ENCODE measurements around the gene NFATC1. TPM values are rescaled to one million over a fixed set of nuclear protein-coding genes. Genes with fewer than 3 reads are reported as not detected.

The NFATC1 gene
- total and polyA plus RNA-seq, 2 experiments from 2014 or later: 7.5 to 9.8 TPM

DNA sequence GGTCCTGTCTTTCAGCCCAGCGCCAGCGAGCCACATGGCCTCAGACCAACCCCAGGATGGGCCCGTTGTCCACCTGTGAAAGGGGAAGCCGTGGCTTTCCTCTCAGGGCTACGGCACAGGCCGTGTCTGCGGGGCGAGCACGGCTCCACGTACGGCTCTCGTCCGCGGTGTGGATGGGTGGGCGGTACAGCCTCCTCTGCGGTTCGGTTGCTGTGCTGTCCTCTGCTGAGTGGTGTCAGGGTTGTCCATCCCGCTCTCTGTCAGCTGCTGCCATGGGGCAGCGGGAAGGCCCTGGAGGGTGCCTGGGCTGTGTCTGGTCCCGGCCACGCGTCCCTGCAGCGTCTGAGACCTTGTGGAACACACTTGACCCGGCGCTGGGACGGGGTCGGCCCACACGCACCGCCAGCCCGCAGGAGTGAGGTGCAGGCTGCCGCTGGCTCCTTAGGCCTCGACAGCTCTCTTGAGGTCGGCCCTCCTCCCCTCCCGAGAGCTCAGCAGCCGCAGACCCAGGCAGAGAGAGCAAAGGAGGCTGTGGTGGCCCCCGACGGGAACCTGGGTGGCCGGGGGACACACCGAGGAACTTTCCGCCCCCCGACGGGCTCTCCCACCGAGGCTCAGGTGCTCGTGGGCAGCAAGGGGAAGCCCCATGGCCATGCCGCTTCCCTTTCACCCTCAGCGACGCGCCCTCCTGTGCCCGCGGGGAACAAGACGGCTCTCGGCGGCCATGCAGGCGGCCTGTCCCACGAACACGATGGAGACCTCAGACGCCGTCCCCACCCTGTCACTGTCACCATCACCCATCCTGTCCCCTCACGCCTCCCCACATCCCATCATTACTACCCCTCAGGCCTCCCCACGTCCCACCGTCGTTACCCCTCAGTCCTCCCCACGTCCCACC lies 128.7 kb downstream of the NFATC1 start:
- H3F3A ChIP-seq (ENCODE audit: insufficient read depth): no peaks in the 10 kb centered on the region
- in situ Hi-C loops (cut with MboI): no loop called here
- no peak overlapping the region for H2AFZ ChIP-seq
- H3K9me2 ChIP-seq (ENCODE audit: insufficient read depth): no peaks in the 10 kb centered on the region
- 97% methylated on average over 36 to 63 of the region's 63 CpGs for WGBS, 2 experiments (ENCODE audit: low coverage in 1 of 2, low lambda C conversion rate in 2 of 2, missing lambda C conversion rate in 2 of 2)
- no peak overlapping the region for H3K4me3 ChIP-seq
- no peak overlapping the region for H3K4me2 ChIP-seq (ENCODE audit: unreplicated experiment)
- H3K4me1 ChIP-seq (ENCODE audit: insufficient read depth): no peaks in the 10 kb centered on the region
- H3K36me3 ChIP-seq (ENCODE audit: low read depth): no peaks in the 10 kb centered on the region
- no peak overlapping the region for H3K9ac ChIP-seq
- TF ChIP-seq EZH2 (IDR thresholded peaks at IDR 0.05; ENCODE audit: insufficient read depth, poor library complexity, severe bottlenecking): no peak
- TF ChIP-seq EZH2phosphoT487 (IDR thresholded peaks at IDR 0.05; ENCODE audit: insufficient read depth, low read depth): no peak
- no peaks in the 10 kb centered on the region for H3K79me2 ChIP-seq (ENCODE audit: insufficient read depth)
- no peaks in the 10 kb centered on the region for H3K27me3 ChIP-seq (replicated peaks; ENCODE audit: insufficient read depth)
- no peaks in the 10 kb centered on the region for H3K9me3 ChIP-seq (ENCODE audit: low read depth)
- no peaks in the 10 kb centered on the region for H4K20me1 ChIP-seq (ENCODE audit: insufficient read depth)
- H3K27ac ChIP-seq: no peak overlapping the region
- DNase-seq: no peak

- Histone ChIP-seq H3K79me2 (ENCODE audit: insufficient read depth) (no peaks in the 10 kb centered on the region), H3K4me2 (ENCODE audit: unreplicated experiment) (peak overlapping the region; percentile 32), H3K27ac (no peak overlapping the region), H2AFZ (peak overlapping the region; percentile 57), H3K36me3 (ENCODE audit: low read depth) (no peaks in the 10 kb centered on the region), H3K4me1 (ENCODE audit: insufficient read depth) (no peaks in the 10 kb centered on the region), H3K9ac (peak overlapping the region; percentile 30), H3K4me3 (peak overlapping the region; percentile 39; the same call in 1 of the 2 replicates), H4K20me1 (ENCODE audit: insufficient read depth) (no peaks in the 10 kb centered on the region), H3K9me3 (ENCODE audit: low read depth) (no peaks in the 10 kb centered on the region), H3K9me2 (ENCODE audit: insufficient read depth) (no peaks in the 10 kb centered on the region), H3K27me3 (replicated peaks; ENCODE audit: insufficient read depth) (no peaks in the 10 kb centered on the region), H3F3A (ENCODE audit: insufficient read depth) (no peaks in the 10 kb centered on the region)
- 19 to 21% methylated on average over 33 to 36 of the region's 39 CpGs for WGBS, 2 experiments (ENCODE audit: low coverage in 1 of 2, low lambda C conversion rate in 2 of 2, missing lambda C conversion rate in 2 of 2)
- in situ Hi-C loops (cut with MboI): no loop called here
- peak; percentile 81 for DNase-seq
- TF ChIP-seq EZH2 (IDR thresholded peaks at IDR 0.05; ENCODE audit: insufficient read depth, poor library complexity, severe bottlenecking): no peak
- TF ChIP-seq EZH2phosphoT487 (IDR thresholded peaks at IDR 0.05; ENCODE audit: insufficient read depth, low read depth): no peak
Observed at GRCh38 chr18:79525556-79526467, 130.1 kb downstream of the NFATC1 start.

- no peaks in the 10 kb centered on the region for H3K9me3 ChIP-seq (ENCODE audit: low read depth)
- H3K79me2 ChIP-seq (ENCODE audit: insufficient read depth): no peaks in the 10 kb centered on the region
- H2AFZ ChIP-seq: peak overlapping the region; percentile 57
- H3K27me3 ChIP-seq (replicated peaks; ENCODE audit: insufficient read depth): no peaks in the 10 kb centered on the region
- H3K4me3 ChIP-seq: peak overlapping the region; percentile 39; the same call in 1 of the 2 replicates
- TF ChIP-seq EZH2phosphoT487 (IDR thresholded peaks at IDR 0.05; ENCODE audit: insufficient read depth, low read depth): no peak
- TF ChIP-seq EZH2 (IDR thresholded peaks at IDR 0.05; ENCODE audit: insufficient read depth, poor library complexity, severe bottlenecking): no peak
- no peaks in the 10 kb centered on the region for H3K36me3 ChIP-seq (ENCODE audit: low read depth)
- in situ Hi-C loops (cut with MboI): no loop called here
- H3K9ac ChIP-seq: peak overlapping the region; percentile 30
- no peaks in the 10 kb centered on the region for H3F3A ChIP-seq (ENCODE audit: insufficient read depth)
- no peaks in the 10 kb centered on the region for H4K20me1 ChIP-seq (ENCODE audit: insufficient read depth)
- WGBS, 2 experiments (ENCODE audit: low coverage in 1 of 2, low lambda C conversion rate in 2 of 2, missing lambda C conversion rate in 2 of 2): 74 to 78% methylated on average over 44 of the region's 44 CpGs
- no peak overlapping the region for H3K27ac ChIP-seq
- no peaks in the 10 kb centered on the region for H3K9me2 ChIP-seq (ENCODE audit: insufficient read depth)
- H3K4me2 ChIP-seq (ENCODE audit: unreplicated experiment): peak overlapping the region; percentile 32
- no peaks in the 10 kb centered on the region for H3K4me1 ChIP-seq (ENCODE audit: insufficient read depth)
- no peak for DNase-seq
Observed at GRCh38 chr18:79526468-79527460, 131.0 kb downstream of the NFATC1 start.
